Cardiac fibroblast (primary cell): Measurements from ENCODE around the gene ABLIM3.
"Not testable (repeated sequence)": the region's sequence is repeated elsewhere in the genome, so short reads cannot be mapped to it uniquely, and the experiment has no call there.

Experiments
- DNase-seq, 2 donors: peaks; one replicate each; pipeline versions ENCODE4 v3.0.0 to v3.0.0-alpha.2; 2010; ENCODE audit warnings: low read depth in 2 of 2
- H3K4me3 ChIP-seq, 2 donors: replicated peaks in 1 of 2; 1 replicate in 1 of 2; 2 replicates in 1 of 2; pipeline ENCODE4 v1.5.1; 2011; ENCODE audit warnings: low read depth in 2 of 2, low read length in 2 of 2, mild to moderate bottlenecking in 2 of 2, moderate library complexity in 1 of 2
- TF ChIP-seq, protein P1 (sequence below): IDR thresholded peaks from one replicate; pipeline ENCODE4 v1.5.1; 2011; ENCODE audit warnings: low read depth, mild to moderate bottlenecking, low read length, inconsistent platforms

The ABLIM3 gene

DNA sequence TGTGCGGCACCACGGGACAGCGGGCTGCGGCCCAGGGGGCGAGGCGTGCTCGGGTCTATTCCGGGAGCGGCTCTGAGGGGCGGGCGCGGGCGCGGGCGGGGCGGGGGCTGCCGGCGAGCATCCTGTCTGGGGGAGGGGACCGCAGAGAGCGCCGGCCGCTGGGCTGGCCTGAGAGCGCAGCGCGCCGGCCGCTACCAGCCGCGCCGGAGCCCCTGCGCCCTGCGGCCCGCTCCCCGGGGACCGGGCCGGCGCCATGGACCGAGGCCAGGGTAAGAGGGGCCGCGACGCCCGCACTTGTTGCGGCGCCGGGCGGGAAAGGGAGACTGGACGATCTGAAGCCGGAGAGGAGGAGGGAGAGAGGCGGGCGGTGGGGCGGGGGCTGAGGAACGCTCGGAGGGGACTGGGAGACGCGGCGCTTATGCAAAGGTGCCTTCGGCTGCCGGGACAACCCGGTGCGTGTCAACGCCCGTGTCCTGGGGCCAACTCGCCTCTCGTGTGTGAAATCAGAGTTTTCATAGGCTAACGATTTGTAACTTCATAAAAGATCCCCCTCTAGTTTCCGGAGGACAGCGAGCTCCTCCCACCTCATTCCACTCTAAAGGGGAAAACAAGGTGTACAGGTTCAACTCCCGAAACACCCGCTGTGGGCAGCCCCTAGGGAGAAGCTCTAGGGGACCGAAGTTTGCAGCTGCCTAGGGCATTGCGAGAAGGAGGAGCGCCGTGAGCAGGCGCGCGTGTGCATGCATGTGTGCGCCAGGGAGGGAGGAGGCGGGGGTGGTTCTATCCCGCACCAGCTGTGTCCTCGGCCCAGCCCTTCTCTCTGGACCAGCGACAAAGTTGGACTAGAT lies 130.6 kb downstream of the ABLIM3 start, which contains the start of gene AFAP1L1:
TSS of gene AFAP1L1 (plus strand) at position 144 of the 848 bp plus-strand sequence. CDS start at position 254, 110 bp downstream.
- peak; percentile 49 to 61 for DNase-seq
- peak within 1 kb of the TSS; percentile 68 to 82 for H3K4me3 ChIP-seq
- TF ChIP-seq, protein P1, sequence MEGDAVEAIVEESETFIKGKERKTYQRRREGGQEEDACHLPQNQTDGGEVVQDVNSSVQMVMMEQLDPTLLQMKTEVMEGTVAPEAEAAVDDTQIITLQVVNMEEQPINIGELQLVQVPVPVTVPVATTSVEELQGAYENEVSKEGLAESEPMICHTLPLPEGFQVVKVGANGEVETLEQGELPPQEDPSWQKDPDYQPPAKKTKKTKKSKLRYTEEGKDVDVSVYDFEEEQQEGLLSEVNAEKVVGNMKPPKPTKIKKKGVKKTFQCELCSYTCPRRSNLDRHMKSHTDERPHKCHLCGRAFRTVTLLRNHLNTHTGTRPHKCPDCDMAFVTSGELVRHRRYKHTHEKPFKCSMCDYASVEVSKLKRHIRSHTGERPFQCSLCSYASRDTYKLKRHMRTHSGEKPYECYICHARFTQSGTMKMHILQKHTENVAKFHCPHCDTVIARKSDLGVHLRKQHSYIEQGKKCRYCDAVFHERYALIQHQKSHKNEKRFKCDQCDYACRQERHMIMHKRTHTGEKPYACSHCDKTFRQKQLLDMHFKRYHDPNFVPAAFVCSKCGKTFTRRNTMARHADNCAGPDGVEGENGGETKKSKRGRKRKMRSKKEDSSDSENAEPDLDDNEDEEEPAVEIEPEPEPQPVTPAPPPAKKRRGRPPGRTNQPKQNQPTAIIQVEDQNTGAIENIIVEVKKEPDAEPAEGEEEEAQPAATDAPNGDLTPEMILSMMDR: no peak

DNA sequence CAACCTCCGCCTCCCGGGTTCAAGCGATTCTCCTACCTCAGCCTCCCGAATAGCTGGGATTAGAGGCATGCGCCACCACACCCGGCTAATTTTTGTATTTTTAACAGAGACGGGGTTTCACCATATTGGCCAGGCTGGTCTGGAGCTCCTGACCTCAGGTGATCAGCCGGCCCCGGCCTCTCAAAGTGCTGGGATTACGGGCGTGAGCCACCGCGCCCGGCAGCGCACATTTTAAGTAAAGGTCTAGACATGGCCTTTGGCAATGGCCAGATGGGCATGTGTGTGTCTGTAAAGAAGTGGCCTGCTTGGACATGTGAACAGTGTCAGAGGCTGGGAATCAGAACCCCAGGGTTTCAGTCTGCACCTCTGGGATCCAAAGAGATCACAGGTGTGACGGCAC lies 131.5 kb downstream of the ABLIM3 start:
- not testable (repeated sequence) for DNase-seq
- H3K4me3 ChIP-seq: peak overlapping the region; percentile 22 to 68

DNA sequence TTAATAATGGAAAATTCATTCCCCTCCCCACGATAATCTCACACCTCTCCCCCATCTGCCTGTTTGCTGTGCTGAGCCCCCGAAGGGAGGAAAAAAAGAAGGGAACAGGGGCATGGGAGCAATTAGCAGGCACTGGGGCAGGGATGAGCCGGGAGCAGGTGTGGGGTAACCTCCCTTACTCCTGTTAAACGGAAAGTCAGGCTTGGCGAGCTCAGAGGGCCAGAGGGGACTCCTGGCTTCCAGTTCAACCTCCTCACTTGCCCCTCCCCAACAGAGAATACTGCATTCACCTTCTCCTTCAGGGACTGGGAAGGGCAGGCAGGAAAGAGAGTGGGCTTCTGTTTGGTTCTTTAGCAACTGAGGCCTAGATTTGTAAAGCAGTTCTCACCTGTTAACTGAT lies 131.9 kb downstream of the ABLIM3 start:
- H3K4me3 ChIP-seq: peak overlapping the region in 1 of 2 donors; percentile 22
- TF ChIP-seq, protein P1: no peak
- DNase-seq: no peak

DNA sequence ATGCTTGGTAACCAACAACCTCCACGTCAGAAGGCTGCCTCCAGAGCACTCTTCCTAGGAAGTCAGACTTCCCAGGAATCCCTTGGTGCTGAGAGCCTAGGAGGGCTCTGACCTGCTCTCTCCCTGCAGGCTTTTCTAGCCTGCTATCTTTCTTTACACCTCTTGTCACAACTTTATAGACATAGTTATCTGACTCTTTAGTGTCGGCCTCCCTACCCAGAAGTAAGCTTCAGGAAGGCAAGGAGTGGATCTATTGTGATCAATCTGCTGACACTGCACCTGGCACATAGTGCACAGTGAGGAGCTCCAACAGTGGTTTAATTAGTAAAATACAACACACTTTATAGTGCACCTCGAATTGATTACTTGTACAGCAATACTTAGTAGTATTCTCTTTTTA lies 132.7 kb downstream of the ABLIM3 start:
- no peak overlapping the region for H3K4me3 ChIP-seq
- no peak for DNase-seq
- TF ChIP-seq, protein P1: no peak

DNA sequence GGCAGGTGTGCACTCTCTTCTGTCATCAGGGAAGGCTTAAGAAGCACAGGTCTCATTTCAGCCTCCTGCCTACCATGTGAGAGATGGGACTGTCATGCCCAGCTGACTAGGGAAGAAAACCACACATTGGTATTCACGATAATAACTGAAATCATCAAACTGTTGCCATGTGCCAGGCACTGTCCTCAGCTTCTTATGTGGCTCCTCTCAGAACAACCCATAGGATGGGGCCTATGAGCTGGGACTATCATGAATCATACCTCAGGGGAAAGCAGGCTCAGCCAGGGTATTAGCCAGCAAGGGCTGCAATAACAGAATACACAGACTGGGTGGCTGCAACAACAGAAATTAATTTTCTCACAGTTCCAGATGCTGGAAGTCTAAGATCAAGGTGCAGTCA lies 133.6 kb downstream of the ABLIM3 start:
- DNase-seq: peak; percentile 24 to 76
- TF ChIP-seq, protein P1: no peak
- H3K4me3 ChIP-seq: no peak overlapping the region

DNA sequence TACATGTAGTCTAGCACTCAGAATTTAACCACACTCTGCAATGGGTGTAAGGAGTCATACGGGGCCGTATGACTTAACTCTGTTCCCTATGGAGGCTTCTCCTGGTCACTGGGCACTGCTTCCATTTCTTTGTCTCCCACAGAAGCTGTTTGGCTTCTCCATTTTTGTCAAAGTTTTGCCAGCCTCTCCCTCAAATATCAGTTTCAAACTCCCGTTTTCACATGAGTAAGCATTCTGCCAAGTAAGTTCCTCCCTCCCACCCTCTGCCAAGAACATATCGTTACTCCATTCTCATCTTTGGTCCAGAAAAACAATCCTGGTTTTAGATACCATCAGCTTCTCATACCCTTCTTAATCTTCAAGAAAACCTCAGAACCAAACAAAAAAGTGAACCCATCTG lies 136.5 kb downstream of the ABLIM3 start:
- peak in 1 of 2 donors; percentile 72 for DNase-seq
- TF ChIP-seq, protein P1: no peak

DNA sequence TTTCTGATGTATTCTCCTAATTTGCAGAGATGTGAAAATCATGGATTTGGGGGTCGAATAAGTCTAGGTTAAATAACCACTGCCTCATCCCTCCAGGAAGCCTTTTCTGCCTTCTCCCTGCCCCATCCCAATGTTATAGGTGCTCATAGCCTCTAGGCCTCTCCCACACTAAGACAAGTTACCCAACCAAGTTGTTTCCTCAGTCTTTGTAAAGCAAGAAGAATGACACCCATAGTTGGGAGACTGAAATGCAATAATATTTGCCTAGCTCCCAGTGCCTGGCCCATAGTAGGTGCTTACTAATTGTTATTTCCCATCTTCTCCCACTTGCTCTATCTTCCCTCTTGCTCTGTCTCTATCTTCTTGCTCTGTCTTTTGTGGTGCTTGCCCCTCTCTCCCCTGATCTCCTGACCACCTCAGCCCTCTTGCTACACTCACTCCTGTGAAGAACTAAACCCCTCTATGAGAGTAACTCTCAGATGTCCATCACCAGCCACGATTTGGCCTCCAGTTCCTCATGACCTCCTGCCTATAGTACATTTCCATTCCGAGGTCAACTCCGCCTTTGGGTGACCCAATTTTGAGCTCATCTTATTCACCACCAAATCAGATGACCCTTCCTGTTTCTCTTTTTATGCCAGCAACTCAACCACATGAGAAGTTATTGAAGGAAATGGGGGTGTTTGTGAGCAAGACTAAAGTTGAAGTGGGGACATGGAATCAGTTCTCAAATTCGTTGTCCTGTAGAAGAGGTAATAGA lies 137.3 kb downstream of the ABLIM3 start:
- DNase-seq: no peak
- H3K4me3 ChIP-seq: no peak overlapping the region

More for the DNA sequence above, 136.5 kb downstream of the ABLIM3 start:
- no peak overlapping the region for H3K4me3 ChIP-seq

More for the DNA sequence above, 137.3 kb downstream of the ABLIM3 start:
- TF ChIP-seq, protein P1: no peak
